Natural killer cell (primary cell): ENCODE measurements around the gene ARAP1. TPM values are rescaled to one million over a fixed set of nuclear protein-coding genes. Genes with fewer than 3 reads are reported as not detected.
A peak's percentile ranks its signal among the peaks of the same experiment; 100 is the strongest.
"Not testable (repeated sequence)": the region's sequence is repeated elsewhere in the genome, so short reads cannot be mapped to it uniquely, and the experiment has no call there.

Experiments
- ATAC-seq, 3 donors: fragments of 150-1000 bp in 2 of 3; fragments of 200-7000 bp in 1 of 3; cut with Tn5 transposase; 1 replicate in 1 of 3; 2 replicates in 2 of 3; pipeline ENCODE4 v1.10.0; 2021; ENCODE audit warnings: mild to moderate bottlenecking in 2 of 3, moderate library complexity in 2 of 3
- DNase-seq, 2 donors: peaks; one replicate each; pipeline versions ENCODE4 v3.0.0 to v3.0.0-alpha.2; 2013 to 2021; ENCODE audit warnings: mixed read lengths in 1 of 2
- H3K27ac ChIP-seq: one replicate; pipeline ENCODE4 v1.5.1; 2013; ENCODE audit warnings: mild to moderate bottlenecking, low read length
- H3K27me3 ChIP-seq: one replicate; pipeline ENCODE4 v1.6.1; 2013; ENCODE audit warnings: low read length; ENCODE audit not compliant: control insufficient read depth, insufficient read depth
- H3K36me3 ChIP-seq: one replicate; pipeline ENCODE4 v1.6.1; 2013; ENCODE audit warnings: low read length; ENCODE audit not compliant: control insufficient read depth, insufficient read depth
- H3K4me1 ChIP-seq: one replicate; pipeline ENCODE4 v1.6.1; 2013; ENCODE audit warnings: low read length; ENCODE audit not compliant: control insufficient read depth, insufficient read depth
- H3K4me3 ChIP-seq: one replicate; pipeline ENCODE4 v1.5.1; 2013; ENCODE audit warnings: low read length
- H3K9me3 ChIP-seq: one replicate; pipeline ENCODE4 v1.6.1; 2013; ENCODE audit warnings: low read length; ENCODE audit not compliant: control insufficient read depth, insufficient read depth
- H3K27ac Mint-ChIP-seq, 2 donors: one replicate each; pipeline ENCODE4 v1.8.0; 2022; ENCODE audit warnings: mild to moderate bottlenecking in 2 of 2, mixed read lengths in 2 of 2, moderate library complexity in 1 of 2
- H3K27me3 Mint-ChIP-seq, 2 donors: one replicate each; pipeline ENCODE4 v1.8.0; 2022; ENCODE audit warnings: low read depth in 2 of 2, mixed read lengths in 2 of 2
- H3K36me3 Mint-ChIP-seq: one replicate; pipeline ENCODE4 v1.8.0; 2022; ENCODE audit warnings: mixed read lengths
- H3K4me1 Mint-ChIP-seq, 2 donors: one replicate each; pipeline ENCODE4 v1.8.0; 2022; ENCODE audit warnings: mixed read lengths in 2 of 2
- H3K4me3 Mint-ChIP-seq: one replicate; pipeline ENCODE4 v1.8.0; 2022; ENCODE audit warnings: mild to moderate bottlenecking, moderate library complexity, mixed read lengths
- H3K9me3 Mint-ChIP-seq, 2 donors: one replicate each; pipeline ENCODE4 v1.8.0; 2022; ENCODE audit warnings: mixed read lengths in 2 of 2
- CTCF ChIP-seq: fragments of 200-600 bp; IDR thresholded peaks from one replicate; pipeline ENCODE4 v1.8.0; 2022; ENCODE audit warnings: antibody characterized with exemption
- WGBS: methylation state at CpG from one replicate; pipeline ENCODE4 v1.1.7; 2013; ENCODE audit warnings: missing lambda C conversion rate; ENCODE audit not compliant: insufficient coverage; 5-methylcytosine and 5-hydroxymethylcytosine counted together
- intact Hi-C: fragments of 100-400 bp; cut with micrococcal nuclease; formaldehyde crosslinking; loops from one replicate; pipeline ENCODE4 v1.14.2; 2022
- total RNA-seq, 4 donors: library from RNA; stranded (reverse); fragments of 120-200 nt in 1 of 4; gene quantifications; one replicate each; pipeline versions ENCODE4 v1.2.3 to v1.2.4, GENCODE V29; 2013 to 2022

ARAP1 gene
- total RNA-seq, 3 donors from 2014 or later (not counting 1 experiment from before 2014, with no cell fraction given): 293 to 327 (median 296) TPM

- no peaks in the 10 kb centered on the region for H3K36me3 Mint-ChIP-seq
- H3K36me3 ChIP-seq: no peaks in the 10 kb centered on the region
- DNase-seq (peak; percentile 97 to 98), ATAC-seq (peak; percentile 93 to 99 (median 94))
- H3K4me1 ChIP-seq: peaks cover 22% of the 10 kb centered on the region
- intact Hi-C loops: loop anchor here (1.0 to 5.0 kb wide), 3 partner anchors 20 to 68 kb away; partner anchors contain the start of gene ARAP1
- no peaks in the 10 kb centered on the region for H3K27me3 ChIP-seq
- TF ChIP-seq CTCF: peak; percentile 94
- H3K4me1 Mint-ChIP-seq: peaks cover 23 to 24% of the 10 kb centered on the region in 2 donors
- 2% methylated on average over 55 of the region's 55 CpGs for WGBS
- H3K27ac ChIP-seq: peak within 1 kb of the TSS; percentile 97
- H3K9me3 ChIP-seq: no peaks in the 10 kb centered on the region
- peak within 1 kb of the TSS; percentile 96 for H3K4me3 Mint-ChIP-seq
- H3K9me3 Mint-ChIP-seq: no peaks in the 10 kb centered on the region
- peak within 1 kb of the TSS; percentile 80 for H3K4me3 ChIP-seq
- H3K27ac Mint-ChIP-seq: peak within 1 kb of the TSS; percentile 99
- H3K27me3 Mint-ChIP-seq: no peaks in the 10 kb centered on the region
These were observed 41.5 kb upstream of the ARAP1 start, which contains the start of gene STARD10 for GRCh38 chr11:72793425-72794367. TSS of gene STARD10 (minus strand) at chr11:72794047. CDS start at chr11:72781181, 12,866 bp downstream.

- H3K9me3 ChIP-seq: no peaks in the 10 kb centered on the region
- Mint-ChIP-seq H3K4me3 (peak overlapping the region; percentile 96), H3K4me1 (peaks cover 23 to 24% of the 10 kb centered on the region in 2 donors), H3K36me3 (no peaks in the 10 kb centered on the region), H3K27me3 (no peaks in the 10 kb centered on the region), H3K9me3 (no peaks in the 10 kb centered on the region), H3K27ac (peak overlapping the region; percentile 99)
- no peaks in the 10 kb centered on the region for H3K27me3 ChIP-seq
- intact Hi-C loops: loop anchor here (1.0 to 5.0 kb wide), 3 partner anchors 20 to 68 kb away; partner anchors contain the start of gene ARAP1
- DNase-seq: no peak
- TF ChIP-seq CTCF: no peak
- peak overlapping the region; percentile 97 for H3K27ac ChIP-seq
- H3K4me1 ChIP-seq: peaks cover 25% of the 10 kb centered on the region
- ATAC-seq: no peak
- no peaks in the 10 kb centered on the region for H3K36me3 ChIP-seq
- 46% methylated on average over 2 of the region's 2 CpGs for WGBS
- no peak overlapping the region for H3K4me3 ChIP-seq
These were observed 40.8 kb upstream of the ARAP1 start for GRCh38 chr11:72793076-72793424.

GRCh38 chr11:72792437-72793021 is 40.3 kb upstream of the ARAP1 start:
- H3K9me3 ChIP-seq: no peaks in the 10 kb centered on the region
- H3K4me3 ChIP-seq: no peak overlapping the region
- peaks cover 30% of the 10 kb centered on the region for H3K4me1 ChIP-seq
- Mint-ChIP-seq H3K4me1 (peaks cover 23 to 24% of the 10 kb centered on the region in 2 donors), H3K9me3 (no peaks in the 10 kb centered on the region), H3K36me3 (no peaks in the 10 kb centered on the region), H3K4me3 (no peak overlapping the region), H3K27ac (peak overlapping the region; percentile 99), H3K27me3 (no peaks in the 10 kb centered on the region)
- no peak for ATAC-seq
- TF ChIP-seq CTCF: no peak
- WGBS: 88% methylated on average over 3 of the region's 3 CpGs
- no peak for DNase-seq
- no peaks in the 10 kb centered on the region for H3K36me3 ChIP-seq
- H3K27me3 ChIP-seq: no peaks in the 10 kb centered on the region
- intact Hi-C loops: loop anchor here (1.0 to 5.0 kb wide), 3 partner anchors 21 to 67 kb away; partner anchors contain the start of gene ARAP1
- H3K27ac ChIP-seq: peak overlapping the region; percentile 97

GRCh38 chr11:72791228-72791627 is 39.0 kb upstream of the ARAP1 start:
- not testable (repeated sequence) for ATAC-seq, H3K27ac ChIP-seq
- intact Hi-C loops: loop anchor here (5.0 kb wide), 1 partner anchor 39 kb away; the partner anchor contains the start of gene ARAP1

More at GRCh38 chr11:72791228-72791627, 39.0 kb upstream of the ARAP1 start:
- not testable (repeated sequence) for H3K27me3 ChIP-seq, H3K9me3 Mint-ChIP-seq, H3K4me3 Mint-ChIP-seq, H3K36me3 ChIP-seq, H3K4me3 ChIP-seq, DNase-seq, H3K27ac Mint-ChIP-seq, H3K9me3 ChIP-seq, H3K36me3 Mint-ChIP-seq, H3K27me3 Mint-ChIP-seq
- WGBS: 95% methylated on average over 7 of the region's 7 CpGs
- peaks cover 41% of the 10 kb centered on the region for H3K4me1 ChIP-seq
- peaks cover 23 to 24% of the 10 kb centered on the region in 2 donors for H3K4me1 Mint-ChIP-seq
